ENCODE results near the gene PHGDH.

PHGDH gene

DNA sequence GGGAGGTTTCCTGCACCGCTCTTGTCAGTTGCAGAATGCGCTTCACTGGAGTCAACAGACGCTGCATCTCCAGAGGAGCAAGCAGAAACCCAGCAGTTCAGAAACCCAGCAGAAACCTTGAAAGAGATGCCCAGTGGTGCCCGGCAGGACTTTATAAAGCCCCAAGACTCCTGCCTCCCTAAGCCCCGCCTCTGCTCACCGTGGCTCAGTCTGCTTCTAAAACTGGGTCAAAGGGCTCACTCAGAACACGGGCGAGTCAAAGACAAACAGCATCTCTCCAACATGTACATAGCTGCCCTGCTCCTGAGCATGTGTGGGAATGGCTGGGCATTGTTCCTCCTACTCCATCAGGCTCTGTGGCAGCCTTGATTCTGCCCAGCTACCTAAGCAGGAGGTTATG, 57.0 kb downstream of the PHGDH start, which contains the start of gene HMGCS2:
Gene HMGCS2 (minus strand): TSS at position 128 of the 400 bp plus-strand sequence. CDS start 61 bp downstream, at position 67.
- Histone ChIP-seq H3K27ac (replicated peaks) (no peak within 1 kb of the TSS), H3K4me3 (replicated peaks; ENCODE audit: insufficient read depth, low read length) (no peak within 1 kb of the TSS), H3K27me3 (ENCODE audit: insufficient read depth, poor library complexity, severe bottlenecking) (no peaks in the 10 kb centered on the region)
- TF ChIP-seq SPI1 (IDR thresholded peaks at IDR 0.05; ENCODE audit: borderline replicate concordance, low read depth) (no peak), CTCF (IDR thresholded peaks at IDR 0.05; ENCODE audit: insufficient read depth, low read length) (no peak), POLR2AphosphoS5 (IDR thresholded peaks at IDR 0.05; ENCODE audit: low read depth) (no peak), GABPA (IDR thresholded peaks at IDR 0.05; ENCODE audit: low read depth) (no peak)
- TF ChIP-seq, protein P1, sequence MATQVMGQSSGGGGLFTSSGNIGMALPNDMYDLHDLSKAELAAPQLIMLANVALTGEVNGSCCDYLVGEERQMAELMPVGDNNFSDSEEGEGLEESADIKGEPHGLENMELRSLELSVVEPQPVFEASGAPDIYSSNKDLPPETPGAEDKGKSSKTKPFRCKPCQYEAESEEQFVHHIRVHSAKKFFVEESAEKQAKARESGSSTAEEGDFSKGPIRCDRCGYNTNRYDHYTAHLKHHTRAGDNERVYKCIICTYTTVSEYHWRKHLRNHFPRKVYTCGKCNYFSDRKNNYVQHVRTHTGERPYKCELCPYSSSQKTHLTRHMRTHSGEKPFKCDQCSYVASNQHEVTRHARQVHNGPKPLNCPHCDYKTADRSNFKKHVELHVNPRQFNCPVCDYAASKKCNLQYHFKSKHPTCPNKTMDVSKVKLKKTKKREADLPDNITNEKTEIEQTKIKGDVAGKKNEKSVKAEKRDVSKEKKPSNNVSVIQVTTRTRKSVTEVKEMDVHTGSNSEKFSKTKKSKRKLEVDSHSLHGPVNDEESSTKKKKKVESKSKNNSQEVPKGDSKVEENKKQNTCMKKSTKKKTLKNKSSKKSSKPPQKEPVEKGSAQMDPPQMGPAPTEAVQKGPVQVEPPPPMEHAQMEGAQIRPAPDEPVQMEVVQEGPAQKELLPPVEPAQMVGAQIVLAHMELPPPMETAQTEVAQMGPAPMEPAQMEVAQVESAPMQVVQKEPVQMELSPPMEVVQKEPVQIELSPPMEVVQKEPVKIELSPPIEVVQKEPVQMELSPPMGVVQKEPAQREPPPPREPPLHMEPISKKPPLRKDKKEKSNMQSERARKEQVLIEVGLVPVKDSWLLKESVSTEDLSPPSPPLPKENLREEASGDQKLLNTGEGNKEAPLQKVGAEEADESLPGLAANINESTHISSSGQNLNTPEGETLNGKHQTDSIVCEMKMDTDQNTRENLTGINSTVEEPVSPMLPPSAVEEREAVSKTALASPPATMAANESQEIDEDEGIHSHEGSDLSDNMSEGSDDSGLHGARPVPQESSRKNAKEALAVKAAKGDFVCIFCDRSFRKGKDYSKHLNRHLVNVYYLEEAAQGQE (IDR thresholded peaks at IDR 0.05; ENCODE audit: insufficient replicate concordance, low read depth), result no peak
- no peak for DNase-seq (ENCODE audit: low read depth in 1 of 2, low spot score in 1 of 2)

GRCh38 chr1:119771016-119771415, 59.3 kb downstream of the PHGDH start:
- no peaks in the 10 kb centered on the region for H3K27me3 ChIP-seq (ENCODE audit: insufficient read depth, poor library complexity, severe bottlenecking)
- no peak for DNase-seq (ENCODE audit: low read depth in 1 of 2, low spot score in 1 of 2)
- no peak overlapping the region for H3K4me3 ChIP-seq (replicated peaks; ENCODE audit: insufficient read depth, low read length)
- TF ChIP-seq POLR2AphosphoS5 (IDR thresholded peaks at IDR 0.05; ENCODE audit: low read depth) (no peak), GABPA (IDR thresholded peaks at IDR 0.05; ENCODE audit: low read depth) (no peak), CTCF (IDR thresholded peaks at IDR 0.05; ENCODE audit: insufficient read depth, low read length) (no peak), SPI1 (IDR thresholded peaks at IDR 0.05; ENCODE audit: borderline replicate concordance, low read depth) (no peak)
- TF ChIP-seq, protein P1 (IDR thresholded peaks at IDR 0.05; ENCODE audit: insufficient replicate concordance, low read depth), result no peak
- no peak overlapping the region for H3K27ac ChIP-seq (replicated peaks)

- Histone ChIP-seq H3K27ac (replicated peaks) (no peak overlapping the region), H3K27me3 (ENCODE audit: insufficient read depth, poor library complexity, severe bottlenecking) (no peaks in the 10 kb centered on the region), H3K4me3 (replicated peaks; ENCODE audit: insufficient read depth, low read length) (no peak overlapping the region)
- TF ChIP-seq SPI1 (IDR thresholded peaks at IDR 0.05; ENCODE audit: borderline replicate concordance, low read depth) (no peak), POLR2AphosphoS5 (IDR thresholded peaks at IDR 0.05; ENCODE audit: low read depth) (no peak), CTCF (IDR thresholded peaks at IDR 0.05; ENCODE audit: insufficient read depth, low read length) (no peak), GABPA (IDR thresholded peaks at IDR 0.05; ENCODE audit: low read depth) (no peak)
- TF ChIP-seq, protein P1 (IDR thresholded peaks at IDR 0.05; ENCODE audit: insufficient replicate concordance, low read depth), result no peak
- no peak for DNase-seq (ENCODE audit: low read depth in 1 of 2, low spot score in 1 of 2)
Measured at GRCh38 chr1:119771770-119772169, 60.0 kb downstream of the PHGDH start.

Data from HL-60 (cell line).